RWPE2 (cell line): ENCODE measurements around the gene CEP72.

Experiments used
- ATAC-seq: fragments of 200-7000 bp; cut with Tn5 transposase; 3 replicates; pipeline ENCODE4 v1.9.1; 2021; ENCODE audit warnings: low read depth
- DNase-seq: peaks from one replicate; pipeline ENCODE4 v3.0.0-alpha.2; 2020; ENCODE audit warnings: low spot score
- H3K27ac ChIP-seq: fragments of 450-650 bp; 2 replicates; pipeline ENCODE4 v1.5.1; 2017; ENCODE audit warnings: mild to moderate bottlenecking; ENCODE audit not compliant: poor library complexity, severe bottlenecking
- H3K27me3 ChIP-seq: fragments of 250-450 bp; sonication (Bioruptor Pico); 2 replicates; pipeline ENCODE4 v1.5.1; 2021; ENCODE audit warnings: mild to moderate bottlenecking, moderate library complexity; ENCODE audit not compliant: insufficient read depth, poor library complexity, severe bottlenecking
- H3K36me3 ChIP-seq: fragments of 250-450 bp; sonication (Bioruptor Pico); 2 replicates; pipeline ENCODE4 v1.5.1; 2020; ENCODE audit warnings: low read depth, mild to moderate bottlenecking, moderate library complexity
- H3K4me1 ChIP-seq: fragments of 250-450 bp; sonication (Bioruptor Pico); 2 replicates; pipeline ENCODE4 v1.5.1; 2021; ENCODE audit warnings: mild to moderate bottlenecking, moderate library complexity; ENCODE audit not compliant: insufficient read depth, poor library complexity, severe bottlenecking
- H3K4me3 ChIP-seq: fragments of 250-450 bp; sonication (Bioruptor Pico); 2 replicates; pipeline ENCODE4 v1.5.1; 2021; ENCODE audit warnings: mild to moderate bottlenecking, moderate library complexity; ENCODE audit not compliant: severe bottlenecking
- H3K9me3 ChIP-seq: fragments of 250-450 bp; sonication (Bioruptor Pico); 2 replicates; pipeline ENCODE4 v1.5.1; 2021; ENCODE audit warnings: mild to moderate bottlenecking, moderate library complexity; ENCODE audit not compliant: severe bottlenecking
- TF ChIP-seq, protein P1 (sequence below): fragments of 450-650 bp; IDR thresholded peaks from one replicate; pipeline ENCODE4 v1.5.1; 2017; ENCODE audit warnings: mild to moderate bottlenecking, moderate library complexity; ENCODE audit not compliant: poor library complexity, severe bottlenecking

CEP72 gene

DNA sequence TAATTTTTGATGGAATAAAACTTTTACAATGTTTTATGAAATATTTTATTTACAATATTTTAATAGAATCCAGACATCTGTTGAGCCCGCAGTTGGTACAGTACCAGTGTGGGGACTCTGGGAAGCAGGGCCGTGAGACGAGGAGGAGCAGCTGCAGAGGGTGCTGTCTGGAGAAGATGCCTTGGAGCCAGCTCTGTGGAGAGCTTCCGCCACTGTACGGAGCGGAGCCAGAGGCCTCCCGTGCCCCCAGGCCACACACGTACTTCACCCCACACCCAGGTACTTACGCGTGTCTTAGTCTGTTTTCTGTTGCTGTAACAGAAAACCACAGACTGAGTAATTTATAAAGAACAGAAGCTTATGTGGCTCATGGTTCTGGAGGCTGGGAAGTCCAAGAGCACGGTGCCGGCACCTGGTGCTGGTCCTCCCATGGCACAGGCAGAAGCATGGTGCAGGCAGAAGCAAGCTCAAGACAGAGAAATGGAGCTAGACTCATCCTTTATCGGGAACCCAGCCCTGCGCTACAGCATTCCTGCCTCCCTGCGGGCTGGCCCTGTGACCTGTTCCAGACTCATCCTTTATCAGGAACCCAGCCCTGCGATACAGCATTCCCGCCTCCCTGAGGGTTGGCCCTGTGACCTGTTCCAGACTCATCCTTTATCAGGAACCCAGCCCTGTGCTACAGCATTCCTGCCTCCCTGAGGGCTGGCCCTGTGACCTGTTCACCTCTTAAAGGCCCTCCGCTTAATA is 23.3 kb downstream of the CEP72 start:
- no peak for ATAC-seq
- DNase-seq: no peak
- H3K27me3 ChIP-seq: no peaks in the 10 kb centered on the region
- H3K36me3 ChIP-seq: peaks cover 56% of the 10 kb centered on the region
- TF ChIP-seq, protein P1, sequence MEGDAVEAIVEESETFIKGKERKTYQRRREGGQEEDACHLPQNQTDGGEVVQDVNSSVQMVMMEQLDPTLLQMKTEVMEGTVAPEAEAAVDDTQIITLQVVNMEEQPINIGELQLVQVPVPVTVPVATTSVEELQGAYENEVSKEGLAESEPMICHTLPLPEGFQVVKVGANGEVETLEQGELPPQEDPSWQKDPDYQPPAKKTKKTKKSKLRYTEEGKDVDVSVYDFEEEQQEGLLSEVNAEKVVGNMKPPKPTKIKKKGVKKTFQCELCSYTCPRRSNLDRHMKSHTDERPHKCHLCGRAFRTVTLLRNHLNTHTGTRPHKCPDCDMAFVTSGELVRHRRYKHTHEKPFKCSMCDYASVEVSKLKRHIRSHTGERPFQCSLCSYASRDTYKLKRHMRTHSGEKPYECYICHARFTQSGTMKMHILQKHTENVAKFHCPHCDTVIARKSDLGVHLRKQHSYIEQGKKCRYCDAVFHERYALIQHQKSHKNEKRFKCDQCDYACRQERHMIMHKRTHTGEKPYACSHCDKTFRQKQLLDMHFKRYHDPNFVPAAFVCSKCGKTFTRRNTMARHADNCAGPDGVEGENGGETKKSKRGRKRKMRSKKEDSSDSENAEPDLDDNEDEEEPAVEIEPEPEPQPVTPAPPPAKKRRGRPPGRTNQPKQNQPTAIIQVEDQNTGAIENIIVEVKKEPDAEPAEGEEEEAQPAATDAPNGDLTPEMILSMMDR: no peak
- H3K27ac ChIP-seq: no peak overlapping the region
- H3K4me1 ChIP-seq: no peaks in the 10 kb centered on the region
- no peak overlapping the region for H3K4me3 ChIP-seq
- no peaks in the 10 kb centered on the region for H3K9me3 ChIP-seq

DNA sequence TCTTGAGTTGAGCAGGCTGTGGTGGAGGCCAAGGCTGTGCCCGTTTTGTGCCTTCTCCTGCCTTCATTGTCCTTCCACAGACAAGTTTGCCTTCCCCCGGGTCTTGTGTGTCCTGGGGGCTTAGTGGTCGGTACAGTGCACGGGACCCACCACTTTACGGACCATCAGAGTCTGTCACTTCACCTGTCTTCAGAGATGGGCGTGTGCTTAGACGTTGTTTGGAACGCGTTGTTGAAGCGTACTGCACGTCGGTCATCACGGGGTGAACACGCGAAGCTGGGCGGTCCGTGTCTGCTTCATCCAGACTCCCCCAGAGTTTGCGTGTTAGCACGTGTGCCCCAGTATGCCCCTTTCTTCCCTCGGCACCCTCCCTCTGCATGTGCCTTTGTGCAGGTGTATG is 24.8 kb downstream of the CEP72 start:
- peaks cover 66% of the 10 kb centered on the region for H3K36me3 ChIP-seq
- no peaks in the 10 kb centered on the region for H3K9me3 ChIP-seq
- no peak overlapping the region for H3K4me3 ChIP-seq
- no peak for DNase-seq
- TF ChIP-seq, protein P1: no peak
- H3K27me3 ChIP-seq: no peaks in the 10 kb centered on the region
- H3K27ac ChIP-seq: no peak overlapping the region
- no peak for ATAC-seq
- H3K4me1 ChIP-seq: no peaks in the 10 kb centered on the region

DNA sequence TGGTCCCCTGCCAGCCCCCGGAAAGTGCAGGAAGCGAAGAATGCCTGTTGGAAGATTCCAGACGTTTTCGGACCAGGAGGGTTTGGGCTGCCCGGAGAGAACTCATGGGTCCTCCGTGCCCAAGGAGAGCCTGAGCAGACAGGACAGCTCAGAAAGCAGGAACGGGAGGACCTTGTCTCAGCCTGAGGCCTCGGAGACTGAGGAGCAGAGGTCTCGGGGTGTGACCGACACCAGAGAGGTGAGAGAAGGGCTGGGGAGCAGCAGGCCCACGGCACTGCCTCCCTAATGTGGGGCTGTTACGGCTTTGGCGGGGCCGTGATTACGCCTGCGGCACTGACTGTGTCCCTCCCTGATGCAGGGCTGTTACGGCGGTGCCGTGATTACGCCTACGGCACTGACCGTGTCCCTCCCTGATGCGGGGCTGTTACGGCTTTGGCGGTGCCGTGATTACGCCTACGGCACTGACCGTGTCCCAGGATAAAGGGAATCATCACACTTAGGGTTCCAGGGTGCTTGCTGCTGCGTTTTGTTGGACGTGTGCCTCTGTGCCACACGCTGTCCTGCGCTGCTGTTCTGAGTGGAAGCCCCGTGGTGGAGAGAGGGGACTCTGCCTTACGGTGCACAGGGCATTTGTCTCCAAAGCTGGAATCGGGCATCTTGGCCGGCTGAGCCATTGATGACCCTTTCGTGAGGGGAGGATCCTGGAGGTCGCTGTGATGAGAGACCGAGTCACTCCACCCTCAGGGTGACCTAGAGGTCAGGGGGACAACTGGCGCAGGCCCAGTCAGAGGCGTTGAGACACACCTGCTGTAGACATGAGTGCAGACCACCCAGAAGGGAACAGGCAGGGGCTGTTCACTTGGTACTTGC is 25.7 kb downstream of the CEP72 start:
- H3K9me3 ChIP-seq: no peaks in the 10 kb centered on the region

DNA sequence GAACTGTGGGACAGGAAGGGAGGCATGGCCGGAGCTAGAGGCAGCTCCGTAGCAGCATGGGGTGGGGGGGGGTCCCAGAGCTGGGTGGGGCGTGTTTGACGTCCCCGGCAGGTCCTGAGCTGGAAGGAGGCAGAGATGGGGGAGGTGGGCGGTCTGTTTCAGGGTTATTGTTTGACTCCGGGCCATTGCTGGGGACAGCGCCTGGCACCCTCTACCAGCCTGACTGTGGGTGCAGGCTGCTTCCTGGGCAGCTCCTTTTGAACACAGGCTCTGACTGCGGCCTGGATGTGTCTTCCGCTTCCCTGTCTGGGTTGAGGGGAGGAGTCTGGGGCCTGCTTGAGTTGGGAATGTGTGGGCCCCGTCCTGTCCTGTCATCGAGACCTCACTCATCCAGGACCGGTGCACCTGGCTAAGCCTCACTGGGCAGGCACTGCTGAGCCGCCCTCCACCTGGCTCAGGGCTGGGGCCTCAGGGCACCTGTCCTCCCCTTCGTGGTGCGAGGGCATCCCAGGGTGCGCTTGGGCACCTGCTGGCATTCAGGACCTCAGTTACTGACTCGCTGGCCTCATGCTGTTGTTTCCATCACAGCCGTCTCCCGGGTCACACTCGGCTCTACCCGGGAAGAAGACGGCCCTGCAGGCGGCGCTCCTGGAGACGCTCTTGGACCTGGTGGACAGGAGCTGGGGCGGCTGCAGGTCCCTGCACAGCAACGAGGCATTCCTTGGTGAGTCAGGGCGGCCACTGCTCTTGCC is 26.5 kb downstream of the CEP72 start:
- no peak for DNase-seq
- TF ChIP-seq, protein P1: no peak
- no peak overlapping the region for H3K27ac ChIP-seq
- H3K4me1 ChIP-seq: no peaks in the 10 kb centered on the region
- no peaks in the 10 kb centered on the region for H3K27me3 ChIP-seq
- H3K9me3 ChIP-seq: no peaks in the 10 kb centered on the region
- no peak for ATAC-seq
- peaks cover 71% of the 10 kb centered on the region for H3K36me3 ChIP-seq
- H3K4me3 ChIP-seq: no peak overlapping the region

More for the DNA sequence above, 25.7 kb downstream of the CEP72 start:
- TF ChIP-seq, protein P1: no peak
- Histone ChIP-seq H3K27me3 (no peaks in the 10 kb centered on the region), H3K27ac (no peak overlapping the region), H3K4me1 (no peaks in the 10 kb centered on the region), H3K4me3 (no peak overlapping the region), H3K36me3 (peaks cover 67% of the 10 kb centered on the region)
- ATAC-seq (no peak), DNase-seq (no peak)
